ENCODE measurements around the gene NPAP1. TPM values are rescaled to one million over a fixed set of nuclear protein-coding genes. Genes with fewer than 3 reads are reported as not detected.

NPAP1 gene
- polyA plus RNA-seq, 1 experiment = not detected

DNA sequence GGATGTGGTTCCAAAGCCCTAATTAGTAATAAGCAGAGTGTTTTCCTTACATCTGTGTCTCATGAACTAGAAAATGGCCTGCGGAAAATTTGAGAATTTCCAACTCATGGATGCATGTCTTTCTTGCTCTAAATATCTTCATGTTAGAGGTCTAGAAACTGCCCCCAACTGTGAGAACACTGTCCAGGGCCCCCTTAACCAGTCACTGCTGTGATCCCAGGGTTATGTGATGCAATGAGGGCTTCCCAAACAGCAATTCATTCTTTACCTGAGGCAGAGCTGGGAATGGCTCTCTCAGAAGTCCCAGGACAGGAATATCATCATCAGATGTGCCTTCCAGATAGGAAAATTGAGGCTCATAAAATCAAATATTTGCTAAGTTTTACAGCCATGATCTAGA lies 8.2 kb downstream of the NPAP1 start:
- ChIA-PET CTCF (no interaction called here), POLR2A (no interaction called here)
- Histone ChIP-seq H3K4me3 (ENCODE audit: low read depth, low read length) (no peak overlapping the region), H3K27me3 (ENCODE audit: control insufficient read depth, insufficient read depth, low read length) (no peaks in the 10 kb centered on the region), H3K27ac (ENCODE audit: low read depth, low read length) (no peak overlapping the region), H3K9me3 (ENCODE audit: control insufficient read depth, insufficient read depth, low read length) (peaks cover 9% of the 10 kb centered on the region; the same call in 1 of the 2 replicates)
- DNase-seq (ENCODE audit: low read depth, low spot score) = no peak
- TF ChIP-seq, protein P1, sequence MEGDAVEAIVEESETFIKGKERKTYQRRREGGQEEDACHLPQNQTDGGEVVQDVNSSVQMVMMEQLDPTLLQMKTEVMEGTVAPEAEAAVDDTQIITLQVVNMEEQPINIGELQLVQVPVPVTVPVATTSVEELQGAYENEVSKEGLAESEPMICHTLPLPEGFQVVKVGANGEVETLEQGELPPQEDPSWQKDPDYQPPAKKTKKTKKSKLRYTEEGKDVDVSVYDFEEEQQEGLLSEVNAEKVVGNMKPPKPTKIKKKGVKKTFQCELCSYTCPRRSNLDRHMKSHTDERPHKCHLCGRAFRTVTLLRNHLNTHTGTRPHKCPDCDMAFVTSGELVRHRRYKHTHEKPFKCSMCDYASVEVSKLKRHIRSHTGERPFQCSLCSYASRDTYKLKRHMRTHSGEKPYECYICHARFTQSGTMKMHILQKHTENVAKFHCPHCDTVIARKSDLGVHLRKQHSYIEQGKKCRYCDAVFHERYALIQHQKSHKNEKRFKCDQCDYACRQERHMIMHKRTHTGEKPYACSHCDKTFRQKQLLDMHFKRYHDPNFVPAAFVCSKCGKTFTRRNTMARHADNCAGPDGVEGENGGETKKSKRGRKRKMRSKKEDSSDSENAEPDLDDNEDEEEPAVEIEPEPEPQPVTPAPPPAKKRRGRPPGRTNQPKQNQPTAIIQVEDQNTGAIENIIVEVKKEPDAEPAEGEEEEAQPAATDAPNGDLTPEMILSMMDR (IDR thresholded peaks at IDR 0.05; ENCODE audit: low read depth, low read length) = no peak

GRCh38 chr15:24684313-24684712 lies 8.7 kb downstream of the NPAP1 start:
- POLR2A ChIA-PET = no interaction called here
- DNase-seq (ENCODE audit: low read depth, low spot score) = no peak
- no peak overlapping the region for H3K27ac ChIP-seq (ENCODE audit: low read depth, low read length)
- peaks cover 5% of the 10 kb centered on the region; the same call in 1 of the 2 replicates for H3K9me3 ChIP-seq (ENCODE audit: control insufficient read depth, insufficient read depth, low read length)
- H3K4me3 ChIP-seq (ENCODE audit: low read depth, low read length) = no peak overlapping the region
- CTCF ChIA-PET = no interaction called here
- TF ChIP-seq, protein P1 (IDR thresholded peaks at IDR 0.05; ENCODE audit: low read depth, low read length) = no peak
- no peaks in the 10 kb centered on the region for H3K27me3 ChIP-seq (ENCODE audit: control insufficient read depth, insufficient read depth, low read length)

DNA sequence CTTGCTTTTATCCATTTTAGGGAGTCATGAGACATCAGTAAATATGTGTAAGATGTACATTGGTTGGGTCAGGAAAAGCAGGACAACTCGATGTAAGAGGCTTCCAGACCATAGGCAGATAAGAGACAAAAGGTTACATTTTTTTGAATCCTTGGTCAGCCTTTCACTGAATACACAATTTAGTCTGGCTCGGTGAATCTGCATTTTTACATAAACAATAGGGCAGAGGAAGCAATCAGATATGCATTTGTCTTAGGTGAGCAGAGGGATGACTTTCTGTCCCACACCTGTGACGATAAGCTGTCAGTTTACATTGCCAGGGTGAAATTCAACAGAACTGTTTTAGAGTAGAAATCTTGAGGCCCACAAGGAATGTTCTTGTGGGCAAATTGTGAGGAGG lies 20.6 kb downstream of the NPAP1 start:
- ChIA-PET CTCF (no interaction called here), POLR2A (no interaction called here)

GRCh38 chr15:24696842-24697241 lies 21.3 kb downstream of the NPAP1 start:
- CTCF ChIA-PET = no interaction called here

More for the DNA sequence above, 20.6 kb downstream of the NPAP1 start:
- Histone ChIP-seq H3K9me3 (ENCODE audit: control insufficient read depth, insufficient read depth, low read length) (peaks cover 9% of the 10 kb centered on the region), H3K27ac (ENCODE audit: low read depth, low read length) (no peak overlapping the region), H3K27me3 (ENCODE audit: control insufficient read depth, insufficient read depth, low read length) (no peaks in the 10 kb centered on the region), H3K4me3 (ENCODE audit: low read depth, low read length) (no peak overlapping the region)
- TF ChIP-seq, protein P1 (IDR thresholded peaks at IDR 0.05; ENCODE audit: low read depth, low read length) = no peak
- no peak for DNase-seq (ENCODE audit: low read depth, low spot score)

GRCh38 chr15:24718289-24719082 lies 42.9 kb downstream of the NPAP1 start:
- no peak for DNase-seq (ENCODE audit: low read depth, low spot score)
- TF ChIP-seq, protein P1 (IDR thresholded peaks at IDR 0.05; ENCODE audit: low read depth, low read length) = no peak
- ChIA-PET POLR2A (interaction anchor here (0.7 kb wide), 1 partner anchor 69 kb away, joined by 3 read pairs; no protein-coding TSS in a partner anchor), CTCF (no interaction called here)
- no peaks in the 10 kb centered on the region for H3K27me3 ChIP-seq (ENCODE audit: control insufficient read depth, insufficient read depth, low read length)
- no peak overlapping the region for H3K4me3 ChIP-seq (ENCODE audit: low read depth, low read length)
- peaks cover 11% of the 10 kb centered on the region for H3K9me3 ChIP-seq (ENCODE audit: control insufficient read depth, insufficient read depth, low read length)
- no peak overlapping the region for H3K27ac ChIP-seq (ENCODE audit: low read depth, low read length)

More at GRCh38 chr15:24696842-24697241, 21.3 kb downstream of the NPAP1 start:
- no peak for DNase-seq (ENCODE audit: low read depth, low spot score)
- Histone ChIP-seq H3K4me3 (ENCODE audit: low read depth, low read length) (no peak overlapping the region), H3K27me3 (ENCODE audit: control insufficient read depth, insufficient read depth, low read length) (no peaks in the 10 kb centered on the region), H3K27ac (ENCODE audit: low read depth, low read length) (no peak overlapping the region), H3K9me3 (ENCODE audit: control insufficient read depth, insufficient read depth, low read length) (peaks cover 9% of the 10 kb centered on the region)
- POLR2A ChIA-PET = no interaction called here
- TF ChIP-seq, protein P1 (IDR thresholded peaks at IDR 0.05; ENCODE audit: low read depth, low read length) = no peak
